NCI-H526 treated with DMSO at 0.1 percent for 48 hours (cell line): ENCODE data around the gene ACVR1B.

Source experiments
- DNase-seq: peaks from one replicate; lab custom pipeline; 2025; lab: John Stamatoyannopoulos, UW

Gene ACVR1B

GRCh38 chr12:51944608-51945233, 6.8 kb upstream of the ACVR1B start:
- DNase-seq, result no peak

DNA sequence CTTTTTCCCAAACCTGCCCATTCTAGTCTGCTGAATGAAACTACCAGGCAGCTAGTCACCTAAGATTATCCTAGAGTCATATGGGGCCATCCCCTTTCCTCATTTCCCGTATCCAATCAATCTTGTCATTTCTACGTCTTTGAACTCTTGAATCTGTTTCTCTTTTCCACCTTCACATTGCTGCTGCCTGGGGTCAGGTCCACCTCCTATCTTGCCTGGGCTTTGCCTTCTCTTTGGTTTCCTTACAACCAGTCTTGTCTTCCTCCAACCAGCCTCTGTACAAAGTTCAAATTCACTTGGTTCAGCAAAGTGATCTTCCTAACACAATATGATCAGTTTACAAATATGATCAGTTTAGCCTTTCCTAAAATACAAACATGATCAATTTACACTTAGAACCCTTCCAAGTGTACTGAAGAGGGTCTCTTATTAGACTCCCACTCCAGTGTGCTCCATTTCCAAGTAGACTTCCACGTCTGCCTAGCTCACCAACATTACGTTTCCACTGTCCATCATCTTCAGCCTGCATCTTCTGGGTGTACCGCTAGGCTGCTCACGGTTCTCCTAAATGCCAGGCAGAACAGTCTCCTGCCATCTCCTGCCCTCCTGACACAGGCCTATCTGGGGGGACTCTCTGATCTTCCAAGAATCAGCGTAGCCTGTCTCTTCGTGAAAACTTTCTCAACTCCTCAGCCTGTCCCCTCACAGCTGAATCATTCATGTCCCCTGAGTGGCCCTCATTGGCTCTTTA, 4.1 kb upstream of the ACVR1B start:
- no peak for DNase-seq

GRCh38 chr12:51948066-51948465, 3.4 kb upstream of the ACVR1B start:
- DNase-seq, result no peak

GRCh38 chr12:51949342-51950030, 2.0 kb upstream of the ACVR1B start:
- DNase-seq, result no peak

GRCh38 chr12:51950682-51951198, 759 bp upstream of the ACVR1B start:
- no peak for DNase-seq

- no peak for DNase-seq
Measured at GRCh38 chr12:51951843-51952722, 584 bp downstream of the ACVR1B start.

- DNase-seq, result peak; percentile 83
Measured at GRCh38 chr12:51953089-51953488, 1.6 kb downstream of the ACVR1B start.

DNA sequence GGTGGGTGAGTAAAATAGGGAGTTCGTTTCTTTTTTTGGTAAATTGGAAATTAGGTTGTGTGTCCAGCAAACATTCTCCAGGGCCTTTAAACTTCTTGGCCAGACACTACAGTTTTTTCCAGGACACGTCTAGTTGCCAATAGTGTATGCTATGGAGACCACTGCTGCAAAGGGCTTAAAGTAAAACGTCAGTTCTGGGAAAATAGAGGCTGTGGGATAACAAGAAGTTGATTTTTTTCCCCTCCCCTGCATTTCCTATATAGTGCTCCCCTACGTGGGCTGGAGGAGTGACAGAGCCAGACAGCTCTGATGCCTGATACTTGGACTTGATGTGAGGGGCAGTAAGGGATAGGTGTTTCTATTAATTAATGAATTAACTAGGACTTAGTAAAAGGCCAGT, 2.4 kb downstream of the ACVR1B start:
- peak; percentile 20 for DNase-seq

DNA sequence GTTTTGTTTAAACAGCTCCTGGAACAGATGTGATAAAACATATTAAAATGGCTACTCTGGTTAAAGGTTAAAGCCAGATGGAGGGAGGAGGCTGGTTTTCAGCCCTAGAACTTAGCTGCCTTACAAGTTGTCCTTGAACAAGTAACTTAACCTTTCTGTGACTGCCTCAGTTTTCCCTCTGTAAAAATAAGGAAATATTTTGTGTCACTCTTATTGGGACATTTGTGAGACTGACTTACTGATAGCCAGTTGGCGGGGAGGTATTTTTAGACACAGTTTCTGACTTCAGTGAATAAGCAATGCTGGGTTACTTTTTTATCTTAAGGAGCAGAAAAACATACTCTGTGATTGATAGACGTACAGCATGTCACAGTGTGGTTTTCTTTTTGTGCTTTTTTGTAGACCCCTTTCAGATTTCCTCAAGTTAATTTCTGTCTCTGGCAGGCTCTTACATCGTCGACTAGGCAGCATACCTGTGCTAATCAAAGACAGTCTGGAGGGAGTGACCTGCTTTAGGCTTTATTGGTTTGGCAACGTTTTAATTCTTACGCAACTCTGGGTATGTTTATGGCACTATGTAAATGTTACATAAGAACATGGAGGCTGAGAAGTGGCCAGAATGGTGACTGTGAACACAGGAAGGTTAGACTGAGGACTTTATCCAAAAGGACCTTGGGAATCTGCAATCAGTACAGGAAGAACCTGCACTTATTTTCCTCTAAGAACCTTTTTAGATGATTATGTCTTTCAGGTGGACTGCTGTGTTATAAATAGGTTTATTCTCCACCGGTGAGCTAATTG, 3.3 kb downstream of the ACVR1B start:
- peak; percentile 35 for DNase-seq

- DNase-seq, result no peak
Measured at GRCh38 chr12:51955702-51956101, 4.2 kb downstream of the ACVR1B start.

DNA sequence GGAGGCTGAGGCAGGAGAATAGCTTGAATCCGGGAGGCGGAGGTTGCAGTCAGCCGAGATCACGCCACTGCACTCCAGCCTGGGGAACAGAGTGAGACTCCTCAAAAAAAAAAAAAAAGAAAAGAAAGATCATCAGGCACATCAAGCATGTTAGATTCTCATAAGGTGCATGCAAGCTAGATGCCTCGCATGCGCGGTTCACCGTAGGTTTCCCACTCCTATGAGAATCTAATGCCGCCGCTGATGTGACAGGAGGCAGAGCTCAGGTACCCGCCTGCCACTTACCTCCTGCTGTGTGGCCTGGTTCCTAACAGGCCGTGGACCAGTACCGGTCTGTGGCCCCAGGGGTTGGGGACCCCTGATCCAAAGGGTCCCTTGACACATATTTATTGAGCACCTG, 7.0 kb downstream of the ACVR1B start:
- DNase-seq, result no peak

DNA sequence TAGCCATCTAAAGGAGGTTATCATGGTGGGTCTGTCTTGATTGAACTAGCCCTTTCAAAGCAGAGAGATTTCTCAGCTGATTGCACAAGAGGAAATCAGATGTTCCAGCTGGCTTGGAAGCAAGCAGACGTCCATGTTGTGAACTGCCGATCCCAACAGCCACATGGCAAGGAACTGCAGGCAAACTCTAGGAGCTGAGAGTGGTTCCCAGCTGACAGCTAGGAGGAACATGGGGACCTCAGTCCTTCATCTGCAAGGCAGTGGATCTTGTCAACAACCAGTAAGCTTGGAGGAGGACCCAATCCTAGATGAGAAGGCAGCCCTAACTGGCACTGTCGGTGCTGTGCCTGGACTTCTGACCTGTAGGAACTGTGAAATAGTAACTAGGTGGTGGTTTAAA, 7.7 kb downstream of the ACVR1B start:
- no peak for DNase-seq

DNA sequence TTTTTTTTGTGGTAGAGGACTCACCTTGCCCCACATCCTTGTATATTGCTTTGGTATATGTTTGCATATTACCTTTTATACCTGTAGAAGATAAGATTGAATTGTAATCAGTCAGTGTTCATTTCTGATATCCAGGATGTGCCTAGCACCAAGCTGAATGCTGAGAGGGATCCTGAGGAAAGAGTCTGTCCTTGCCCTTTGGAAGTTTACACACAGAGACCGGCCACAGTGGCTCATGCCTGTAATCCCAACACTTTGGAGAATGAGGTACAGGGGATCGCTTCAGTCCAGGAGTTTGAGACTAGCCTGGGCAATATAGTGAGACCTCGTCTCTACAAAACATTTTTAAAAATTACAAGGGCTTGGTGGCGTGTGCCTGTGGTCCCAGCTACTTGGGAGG, 8.4 kb downstream of the ACVR1B start:
- no peak for DNase-seq

- DNase-seq, result no peak
Measured at GRCh38 chr12:51960488-51960887, 9.0 kb downstream of the ACVR1B start.

DNA sequence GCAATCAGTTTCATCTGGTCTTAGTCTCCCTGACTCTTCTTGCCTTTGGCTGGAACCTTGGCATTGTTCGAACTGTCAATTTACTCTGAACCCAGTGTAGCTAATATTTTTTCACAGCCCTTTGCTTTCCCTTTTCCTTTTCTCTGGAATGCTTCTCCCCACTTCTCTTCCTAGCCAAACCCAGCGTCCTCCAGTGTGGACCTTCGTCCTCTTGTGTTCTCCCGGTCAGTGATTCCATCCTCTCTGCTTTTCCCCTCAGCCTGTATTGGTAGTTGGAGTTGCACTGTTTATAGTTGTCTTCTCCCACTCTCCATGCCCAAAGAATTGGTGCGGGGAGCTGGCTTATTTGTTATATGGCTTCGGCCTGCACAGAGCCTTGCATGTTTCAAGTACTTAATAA, 9.4 kb downstream of the ACVR1B start:
- no peak for DNase-seq

DNA sequence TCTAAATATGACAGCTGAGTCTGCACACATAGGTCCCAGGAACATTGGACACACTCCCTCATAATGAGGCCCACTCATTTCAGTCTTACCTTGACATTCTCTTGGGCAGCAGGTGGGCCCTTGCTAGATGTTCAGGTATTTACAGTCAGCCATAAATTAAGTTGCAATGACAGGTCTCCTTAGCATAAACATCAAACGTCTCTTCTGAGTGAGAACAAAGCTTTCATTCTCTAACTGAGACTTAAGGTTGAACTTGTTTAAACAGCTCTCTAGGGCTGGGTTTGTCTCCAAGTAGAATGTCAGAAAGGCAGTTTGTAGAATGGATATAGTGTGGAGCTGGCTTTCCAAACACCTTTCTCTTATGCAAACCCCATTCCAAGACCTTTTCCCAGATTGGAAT, 10.3 kb downstream of the ACVR1B start:
- DNase-seq, result peak; percentile 98

- DNase-seq, result peak; percentile 18
Measured at GRCh38 chr12:51962737-51963136, 11.2 kb downstream of the ACVR1B start.

- no peak for DNase-seq
Measured at GRCh38 chr12:51963477-51963876, 12.0 kb downstream of the ACVR1B start.

GRCh38 chr12:51969643-51970042, 18.1 kb downstream of the ACVR1B start:
- no peak for DNase-seq

- peak; percentile 57 for DNase-seq
Measured at GRCh38 chr12:51970904-51971646, 19.6 kb downstream of the ACVR1B start.
